ENCODE results near the gene KLHL40.

KLHL40 gene

GRCh38 chr3:42672515-42672914 lies 12.8 kb upstream of the KLHL40 start:
- no peak for DNase-seq

- no peak for DNase-seq
Measured at GRCh38 chr3:42673082-42673481, 12.3 kb upstream of the KLHL40 start.

- DNase-seq, result no peak
Measured at GRCh38 chr3:42674146-42674545, 11.2 kb upstream of the KLHL40 start.

GRCh38 chr3:42675909-42676308 lies 9.4 kb upstream of the KLHL40 start:
- DNase-seq, result no peak

GRCh38 chr3:42678447-42678846 lies 6.9 kb upstream of the KLHL40 start:
- no peak for DNase-seq

GRCh38 chr3:42680271-42680670 lies 5.1 kb upstream of the KLHL40 start:
- no peak for DNase-seq

GRCh38 chr3:42680806-42681205 lies 4.5 kb upstream of the KLHL40 start:
- DNase-seq, result no peak

GRCh38 chr3:42681361-42682038 lies 3.8 kb upstream of the KLHL40 start:
- no peak for DNase-seq

- DNase-seq, result no peak
Measured at GRCh38 chr3:42682301-42683070, 2.9 kb upstream of the KLHL40 start.

GRCh38 chr3:42683875-42684598 lies 1.3 kb upstream of the KLHL40 start:
- no peak for DNase-seq

- no peak for DNase-seq
Measured at GRCh38 chr3:42684632-42685362, 540 bp upstream of the KLHL40 start.

GRCh38 chr3:42685891-42686820 lies 819 bp downstream of the KLHL40 start:
- no peak for DNase-seq

- DNase-seq, result no peak
Measured at GRCh38 chr3:42686832-42687650, 1.7 kb downstream of the KLHL40 start.

- no peak for DNase-seq
Measured at GRCh38 chr3:42688016-42688415, 2.7 kb downstream of the KLHL40 start.

GRCh38 chr3:42688487-42689420 lies 3.4 kb downstream of the KLHL40 start:
- DNase-seq, result no peak

GRCh38 chr3:42689421-42690014 lies 4.2 kb downstream of the KLHL40 start:
- no peak for DNase-seq

- DNase-seq, result no peak
Measured at GRCh38 chr3:42690191-42690590, 4.9 kb downstream of the KLHL40 start.

- DNase-seq, result no peak
Measured at GRCh38 chr3:42690766-42691680, 5.7 kb downstream of the KLHL40 start.

All from DMS79 treated with DMSO at 0.1 percent for 48 hours (cell line).